Motor neuron (in vitro differentiated cells): Measurements from ENCODE around the gene MYL2. TPM values are rescaled to one million over a fixed set of nuclear protein-coding genes. Genes with fewer than 3 reads are reported as not detected.
"Not testable (repeated sequence)": the region's sequence is repeated elsewhere in the genome, so short reads cannot be mapped to it uniquely, and the experiment has no call there.

Experiments used
- ATAC-seq, 8 experiments: fragments of 200-7000 bp; cut with Tn5 transposase; replicated peaks in 6 of 8; 2 replicates each; pipeline ENCODE4 v1.8.0; 2021; ENCODE audit warnings: mild to moderate bottlenecking in 8 of 8, moderate library complexity in 8 of 8
- H3K27ac ChIP-seq, 2 donors: fragments of 250-450 bp; sonication (Bioruptor Pico); 2 replicates each; pipeline ENCODE4 v1.9.0; 2021; ENCODE audit warnings: antibody characterized with exemption in 2 of 2, mild to moderate bottlenecking in 2 of 2, moderate library complexity in 1 of 2
- H3K4me1 ChIP-seq, 2 donors: fragments of 250-450 bp; sonication (Bioruptor Pico); replicated peaks in 1 of 2; 2 replicates each; pipeline ENCODE4 v1.6.1; 2021; ENCODE audit warnings: antibody characterized with exemption in 2 of 2, mild to moderate bottlenecking in 2 of 2, moderate library complexity in 1 of 2
- H3K4me3 ChIP-seq, 5 donors: fragments of 250-450 bp; sonication (Bioruptor Pico); 2 replicates each; pipeline ENCODE4 v1.9.0; 2021; ENCODE audit warnings: antibody characterized with exemption in 5 of 5, mild to moderate bottlenecking in 5 of 5, moderate library complexity in 4 of 5
- WGBS, 10 experiments: fragments of 450-650 bp; shearing (Covaris generic); methylation state at CpG; one replicate each; pipeline ENCODE4 v1.0.0; 2022; 5-methylcytosine and 5-hydroxymethylcytosine counted together
- in situ Hi-C, 9 experiments: fragments of 400-800 bp; cut with MboI; loops; one replicate each; pipeline ENCODE4 v1.15.0; 2021; ENCODE audit warnings: low sequenced_read_pairs in 9 of 9, low pct_unique_long_range_greater_than_20kb in 2 of 9; ENCODE audit not compliant: unreplicated experiment in 9 of 9
- total RNA-seq, 8 experiments: library from RNA; unstranded; fragments of 300-600 nt; gene quantifications; 2 replicates each; pipeline versions ENCODE4 v1.2.3 to v1.2.4, GENCODE V29; 2022

Gene MYL2, protein sequence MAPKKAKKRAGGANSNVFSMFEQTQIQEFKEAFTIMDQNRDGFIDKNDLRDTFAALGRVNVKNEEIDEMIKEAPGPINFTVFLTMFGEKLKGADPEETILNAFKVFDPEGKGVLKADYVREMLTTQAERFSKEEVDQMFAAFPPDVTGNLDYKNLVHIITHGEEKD
- total RNA-seq: under 1 TPM in 1 of 8 experiments, not detected in 7; 0.62 TPM

DNA sequence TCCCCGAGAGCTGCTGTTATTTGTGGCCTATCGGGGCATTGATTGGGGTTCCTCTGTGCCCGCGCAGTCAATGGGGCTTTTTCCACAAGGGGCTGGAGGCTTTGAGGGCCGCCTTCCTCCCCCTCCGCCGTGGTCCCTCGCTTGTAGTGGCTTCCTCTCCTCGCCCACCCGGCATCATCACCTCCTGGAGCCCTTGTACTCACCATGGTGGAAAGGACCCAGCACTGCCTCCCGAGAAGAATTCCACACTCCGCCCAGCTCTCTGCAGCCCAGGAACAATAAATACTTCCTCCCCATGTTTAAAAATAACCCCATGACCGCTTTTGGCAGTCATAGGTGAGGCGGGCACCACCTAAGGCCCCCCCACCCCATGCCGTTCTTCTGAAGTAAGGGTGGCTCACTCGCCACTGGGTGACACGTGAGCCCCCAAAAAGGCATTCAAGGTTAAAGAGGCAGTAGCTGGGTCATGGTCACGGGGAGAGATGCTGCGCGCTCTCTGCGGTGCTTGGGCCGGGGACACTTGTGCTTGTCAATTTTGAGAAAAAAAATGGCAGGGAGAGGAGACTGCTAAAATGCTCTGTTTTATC lies at the start of gene MYL2:
Gene MYL2 (minus strand): TSS at position 256 of the 587 bp plus-strand sequence. CDS start 50 bp downstream, at position 206.
- in situ Hi-C loops: no loop called here
- no peak within 1 kb of the TSS for H3K27ac ChIP-seq
- no peaks in the 10 kb centered on the region for H3K4me1 ChIP-seq
- WGBS, 10 experiments: 38 to 91% (median 69%) methylated on average over 2 to 17 of the region's 22 CpGs; no CpG with 5 or more reads in 2 of the 10 experiments
- peak in 1 of 8 experiments; percentile 34 for ATAC-seq
- H3K4me3 ChIP-seq: no peak within 1 kb of the TSS

DNA sequence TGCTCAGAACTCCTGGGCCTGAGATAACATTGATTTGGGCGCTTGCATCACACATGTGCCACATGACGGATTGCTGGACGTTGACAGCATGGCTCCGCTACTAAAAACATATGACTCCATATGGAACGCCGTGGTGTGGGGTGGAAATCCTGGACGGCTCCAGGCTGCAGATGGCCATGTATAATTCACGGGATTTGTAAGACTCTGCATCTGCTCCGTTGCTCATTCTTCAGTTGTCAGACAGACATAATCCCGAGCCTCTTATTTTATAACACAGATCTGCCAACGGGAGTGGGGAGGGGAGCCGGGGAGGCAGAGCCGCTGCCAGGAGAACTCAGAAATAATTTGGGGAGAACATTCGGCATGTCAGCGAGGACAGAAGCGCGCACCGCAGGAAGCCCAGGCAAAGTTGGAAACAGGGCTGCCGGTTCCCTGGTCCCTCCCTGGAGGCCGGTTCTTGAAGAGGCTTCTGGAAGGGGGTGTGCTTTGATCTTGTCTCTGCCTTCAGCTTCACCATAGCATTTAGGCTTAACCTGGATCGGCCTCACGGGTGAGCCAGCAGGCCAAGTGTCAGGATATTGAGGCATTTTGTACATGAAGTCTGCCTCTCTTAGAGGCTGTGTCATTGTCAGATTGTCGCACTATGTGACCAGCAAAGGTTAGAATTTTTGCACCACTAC lies 45.8 kb upstream of the MYL2 start:
- in situ Hi-C loops: no loop called here
- WGBS, 10 experiments: 0 to 76% (median 20%) methylated on average over 1 to 17 of the region's 23 CpGs; no CpG with 5 or more reads in 3 of the 10 experiments

DNA sequence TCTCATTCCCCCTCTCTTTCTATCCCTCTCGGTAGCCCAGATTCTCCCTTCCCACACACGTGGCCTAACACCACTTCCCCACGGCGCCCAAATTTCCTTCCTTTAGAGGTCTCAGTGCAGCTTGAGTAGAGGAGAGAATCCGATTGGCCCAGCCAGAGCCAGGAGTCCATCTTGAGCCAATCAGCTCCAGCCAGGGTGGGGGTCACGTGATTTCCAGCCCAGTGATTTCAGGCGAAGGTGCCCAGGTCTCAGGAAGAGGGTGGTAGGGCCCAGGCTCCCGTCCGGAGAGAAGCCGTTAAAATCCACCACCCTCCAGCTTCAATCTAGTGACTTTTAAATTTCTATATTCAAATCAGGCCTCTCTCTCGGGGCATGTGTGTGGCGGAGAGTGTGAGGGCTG lies 45.2 kb upstream of the MYL2 start:
- peaks cover 6 to 11% of the 10 kb centered on the region in 2 donors for H3K4me1 ChIP-seq
- ATAC-seq: peak in 5 of 8 experiments; percentile 37 to 67 (median 55)
- WGBS, 10 experiments: 0 to 100% (median 68%) methylated on average over 1 to 8 of the region's 12 CpGs; no CpG with 5 or more reads in 4 of the 10 experiments
- in situ Hi-C loops: no loop called here
- H3K27ac ChIP-seq: peak overlapping the region in 1 of 2 donors; percentile 55
- H3K4me3 ChIP-seq: no peak overlapping the region

More for the DNA sequence above, 45.8 kb upstream of the MYL2 start:
- Histone ChIP-seq H3K27ac (peak overlapping the region in 1 of 2 donors; percentile 55), H3K4me1 (peaks cover 6 to 11% of the 10 kb centered on the region in 2 donors), H3K4me3 (no peak overlapping the region)
- peak in 7 of 8 experiments; percentile 18 to 97 (median 94) for ATAC-seq

DNA sequence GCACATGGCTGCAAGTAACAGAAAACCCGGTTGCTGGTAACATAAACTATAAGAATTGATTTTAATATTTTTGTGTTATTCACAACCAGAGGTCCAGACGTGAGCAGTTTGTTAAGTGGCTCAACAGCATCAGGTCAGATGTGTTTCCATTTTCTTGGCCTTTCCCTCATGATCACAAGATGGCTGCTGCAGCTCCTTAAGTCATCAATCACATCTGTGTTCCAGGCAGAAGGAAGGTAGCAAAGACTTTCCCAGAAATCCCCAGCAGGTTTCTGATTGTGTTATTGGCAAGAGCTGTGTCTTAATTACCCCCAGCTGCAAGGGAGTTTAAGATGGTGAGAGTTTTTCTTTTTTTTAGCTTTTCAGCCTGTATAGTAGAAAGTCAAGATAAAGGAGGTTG lies 40.4 kb upstream of the MYL2 start:
- Histone ChIP-seq H3K27ac (no peak overlapping the region), H3K4me3 (no peak overlapping the region), H3K4me1 (peaks cover under 1 to 3% of the 10 kb centered on the region in 2 donors)
- in situ Hi-C loops: no loop called here
- WGBS, 10 experiments: 0 to 100% (median 73%) methylated on average over 1 to 2 of the region's 2 CpGs; no CpG with 5 or more reads in 4 of the 10 experiments
- ATAC-seq: no peak

DNA sequence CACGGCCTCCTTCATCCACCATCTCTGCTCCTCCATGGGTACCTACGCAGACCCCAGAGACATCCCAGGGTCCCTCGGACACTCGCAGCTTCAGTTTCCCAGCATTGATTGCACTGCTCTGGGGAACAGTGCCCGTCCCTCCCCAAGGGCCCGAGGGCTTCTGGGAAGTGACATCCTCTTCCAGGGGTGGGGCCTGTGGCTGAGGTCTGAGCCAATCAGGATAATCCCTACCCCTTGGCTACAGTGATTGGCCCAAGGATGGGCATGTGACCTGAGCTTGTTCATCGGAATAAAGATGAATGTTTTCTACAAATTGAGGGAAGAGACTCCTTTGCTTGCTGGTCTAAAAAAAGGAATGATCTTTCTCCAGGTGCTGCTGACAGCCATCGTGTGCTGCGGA lies 37.3 kb upstream of the MYL2 start:
- Histone ChIP-seq H3K27ac (no peak overlapping the region), H3K4me1 (no peaks in the 10 kb centered on the region), H3K4me3 (no peak overlapping the region)
- 52 to 100% (median 64%) methylated on average over 1 to 9 of the region's 9 CpGs; no CpG with 5 or more reads in 3 of the 10 experiments for WGBS, 10 experiments
- peak in 6 of 8 experiments; percentile 23 to 100 (median 90) for ATAC-seq
- in situ Hi-C loops: no loop called here

DNA sequence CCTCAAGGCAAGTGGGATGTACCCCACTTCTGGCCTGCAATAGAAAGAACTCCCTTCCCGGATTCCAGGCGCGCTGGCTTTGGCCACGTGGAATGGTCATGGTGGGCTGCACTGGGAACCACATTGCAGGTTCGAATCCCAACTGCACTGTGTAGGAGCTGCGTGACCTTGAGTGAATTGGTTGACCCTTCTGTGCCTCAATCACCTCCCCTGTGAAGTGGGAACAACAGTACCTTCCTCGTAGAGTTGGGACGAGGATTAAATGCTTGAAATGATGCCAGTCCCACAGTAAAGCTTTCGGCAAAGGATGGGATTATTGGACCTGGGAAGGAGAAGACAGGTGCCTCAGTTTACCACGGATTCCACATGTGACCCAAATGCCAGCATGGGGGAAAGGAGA lies 36.8 kb upstream of the MYL2 start:
- no peak for ATAC-seq
- in situ Hi-C loops: no loop called here
- no peaks in the 10 kb centered on the region for H3K4me1 ChIP-seq
- 17 to 89% (median 80%) methylated on average over 1 to 4 of the region's 10 CpGs; no CpG with 5 or more reads in 5 of the 10 experiments for WGBS, 10 experiments
- no peak overlapping the region for H3K4me3 ChIP-seq
- no peak overlapping the region for H3K27ac ChIP-seq

DNA sequence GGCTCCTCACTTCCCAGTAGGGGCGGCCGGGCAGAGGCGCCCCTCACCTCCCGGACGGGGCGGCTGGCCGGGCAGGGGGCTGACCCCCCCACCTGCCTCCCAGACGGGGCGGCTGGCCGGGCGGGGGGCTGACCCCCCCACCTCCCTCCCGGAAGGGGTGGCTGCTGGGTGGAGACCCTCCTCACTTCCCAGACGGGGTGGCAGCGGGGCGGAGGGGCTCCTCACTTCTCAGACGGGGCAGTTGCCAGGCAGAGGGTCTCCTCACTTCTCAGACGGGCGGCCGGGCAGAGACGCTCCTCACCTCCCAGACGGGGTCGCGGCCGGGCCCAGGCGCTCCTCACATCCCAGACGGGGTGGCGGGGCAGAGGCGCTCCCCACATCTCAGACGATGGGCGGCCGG lies 30.5 kb upstream of the MYL2 start:
- in situ Hi-C loops, H3K4me3 ChIP-seq, ATAC-seq, H3K4me1 ChIP-seq, H3K27ac ChIP-seq: not testable (repeated sequence)
- WGBS, 10 experiments: no CpG with 5 or more reads among the region's 31 CpGs

DNA sequence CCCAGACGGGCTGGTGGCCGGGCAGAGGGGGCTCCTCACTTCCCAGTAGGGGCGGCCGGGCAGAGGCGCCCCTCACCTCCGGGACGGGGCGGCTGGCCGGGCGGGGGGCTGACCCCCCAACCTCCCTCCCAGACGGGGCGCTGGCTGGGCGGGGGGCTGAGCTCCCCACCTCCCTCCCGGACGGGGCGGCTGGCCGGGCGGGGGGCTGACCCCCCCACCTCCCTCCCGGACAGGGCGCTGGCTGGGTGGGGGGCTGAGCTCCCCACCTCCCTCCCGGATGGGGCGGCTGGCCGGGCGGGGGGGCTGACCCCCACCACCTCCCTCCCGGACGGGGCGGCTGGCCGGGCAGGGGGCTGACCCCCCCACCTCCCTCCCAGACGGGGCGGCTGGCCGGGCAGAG lies 30.1 kb upstream of the MYL2 start:
- ATAC-seq, H3K4me1 ChIP-seq, H3K4me3 ChIP-seq, H3K27ac ChIP-seq, in situ Hi-C loops: not testable (repeated sequence)
- no CpG with 5 or more reads among the region's 31 CpGs for WGBS, 10 experiments

DNA sequence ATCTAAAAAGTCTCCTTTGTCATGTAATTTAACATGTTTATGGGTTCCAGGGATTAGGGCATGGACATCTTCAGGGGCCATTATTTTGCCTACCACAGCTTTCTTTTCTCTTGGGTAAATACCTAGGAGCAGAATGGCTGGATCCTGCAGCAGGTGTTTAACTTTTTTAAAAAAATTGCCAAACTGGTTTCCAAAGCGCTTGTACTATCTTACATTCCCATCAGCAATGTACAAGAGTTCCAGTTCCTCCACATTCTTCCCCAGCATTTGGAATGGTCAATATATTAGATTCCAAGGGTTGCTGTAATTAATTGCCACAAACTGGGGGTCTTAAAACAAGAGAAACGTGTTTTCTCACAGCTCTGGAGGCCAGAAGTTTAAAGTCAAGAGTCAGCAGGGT lies 27.7 kb upstream of the MYL2 start:
- in situ Hi-C loops: loop anchor here in 5 of 9 experiments (25.0 kb wide), 1 partner anchor 364 kb away; no protein-coding TSS in a partner anchor
- no peak for ATAC-seq
- 0 to 67% (median 64%) methylated on average over 1 to 2 of the region's 2 CpGs; no CpG with 5 or more reads in 5 of the 10 experiments for WGBS, 10 experiments
- H3K4me1 ChIP-seq: no peaks in the 10 kb centered on the region
- no peak overlapping the region for H3K4me3 ChIP-seq
- H3K27ac ChIP-seq: no peak overlapping the region

DNA sequence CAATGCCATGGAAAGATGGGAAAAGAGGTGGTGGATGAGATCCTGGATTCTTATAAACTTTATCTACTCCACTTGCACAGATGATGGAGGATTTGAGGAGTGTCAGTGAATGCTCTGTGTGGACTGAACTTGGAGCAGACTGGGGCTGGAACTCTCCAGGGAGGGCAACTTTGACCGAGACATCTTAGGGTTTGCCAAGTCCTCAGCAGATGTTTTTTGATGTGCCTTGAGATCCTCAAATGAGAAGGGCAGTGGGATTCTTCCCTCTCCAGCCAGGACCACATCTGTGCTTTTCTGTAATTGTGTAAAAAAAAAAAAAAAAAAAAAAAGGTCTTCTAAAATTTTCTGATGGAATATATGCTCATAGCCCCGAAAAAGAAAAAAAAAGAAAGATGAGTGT lies 23.0 kb upstream of the MYL2 start:
- no peak overlapping the region for H3K27ac ChIP-seq
- no peak for ATAC-seq
- WGBS, 10 experiments: 0 to 75% (median 46%) methylated on average over 1 to 2 of the region's 2 CpGs; no CpG with 5 or more reads in 1 of the 10 experiments
- no peaks in the 10 kb centered on the region for H3K4me1 ChIP-seq
- H3K4me3 ChIP-seq: no peak overlapping the region
- in situ Hi-C loops: loop anchor here in 5 of 9 experiments (25.0 kb wide), 1 partner anchor 369 kb away; no protein-coding TSS in a partner anchor

DNA sequence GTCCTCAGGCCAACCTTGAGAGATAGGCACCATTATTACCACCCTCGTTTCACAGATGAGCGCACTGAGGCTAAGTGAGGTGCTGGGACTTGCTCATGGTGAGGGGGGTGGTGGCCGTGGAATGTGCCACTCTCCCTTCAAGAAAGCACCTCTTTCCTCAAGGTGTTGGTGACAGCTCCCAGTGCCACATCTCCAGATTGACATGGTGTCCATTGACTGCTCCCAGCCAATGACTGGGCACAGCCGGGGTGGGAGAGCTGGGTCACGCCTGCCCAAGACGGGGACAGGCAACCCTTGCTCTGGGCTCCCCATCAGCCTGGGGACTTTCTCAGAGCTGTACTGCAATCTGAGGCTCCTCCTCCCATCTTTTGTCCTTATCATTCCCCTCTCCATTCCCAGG lies 21.0 kb upstream of the MYL2 start:
- in situ Hi-C loops: loop anchor here in 5 of 9 experiments (25.0 kb wide), 1 partner anchor 371 kb away; no protein-coding TSS in a partner anchor

DNA sequence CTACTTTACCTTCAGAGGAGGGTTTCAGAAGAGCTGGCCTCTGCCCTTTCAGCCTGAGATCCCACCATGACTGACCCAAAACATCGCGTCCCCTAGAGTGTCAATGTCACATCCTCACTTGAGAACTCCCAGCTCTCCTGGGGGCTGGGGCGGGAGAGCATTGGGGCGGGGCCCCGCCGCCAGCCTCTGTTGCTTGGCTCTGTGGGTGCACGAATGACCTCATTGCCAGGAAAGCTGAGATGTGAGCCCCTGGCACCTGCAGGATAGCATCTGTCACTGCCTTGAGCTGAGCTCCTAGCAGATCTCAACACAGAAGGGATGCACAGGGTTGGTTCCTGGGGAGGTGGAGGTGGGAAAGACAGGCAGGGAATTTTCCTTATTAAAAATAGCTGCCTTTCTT lies 20.6 kb upstream of the MYL2 start:
- no peak overlapping the region for H3K27ac ChIP-seq
- ATAC-seq: no peak
- WGBS, 10 experiments: 74% methylated on average over 3 of the region's 7 CpGs; no CpG with 5 or more reads in 9 of the 10 experiments
- in situ Hi-C loops: loop anchor here in 5 of 9 experiments (25.0 kb wide), 1 partner anchor 371 kb away; no protein-coding TSS in a partner anchor
- H3K4me3 ChIP-seq: no peak overlapping the region
- H3K4me1 ChIP-seq: no peaks in the 10 kb centered on the region

More for the DNA sequence above, 21.0 kb upstream of the MYL2 start:
- 71 to 100% (median 80%) methylated on average over 1 to 4 of the region's 6 CpGs; no CpG with 5 or more reads in 5 of the 10 experiments for WGBS, 10 experiments
- no peak overlapping the region for H3K4me3 ChIP-seq
- no peak for ATAC-seq
- no peak overlapping the region for H3K27ac ChIP-seq
- no peaks in the 10 kb centered on the region for H3K4me1 ChIP-seq

DNA sequence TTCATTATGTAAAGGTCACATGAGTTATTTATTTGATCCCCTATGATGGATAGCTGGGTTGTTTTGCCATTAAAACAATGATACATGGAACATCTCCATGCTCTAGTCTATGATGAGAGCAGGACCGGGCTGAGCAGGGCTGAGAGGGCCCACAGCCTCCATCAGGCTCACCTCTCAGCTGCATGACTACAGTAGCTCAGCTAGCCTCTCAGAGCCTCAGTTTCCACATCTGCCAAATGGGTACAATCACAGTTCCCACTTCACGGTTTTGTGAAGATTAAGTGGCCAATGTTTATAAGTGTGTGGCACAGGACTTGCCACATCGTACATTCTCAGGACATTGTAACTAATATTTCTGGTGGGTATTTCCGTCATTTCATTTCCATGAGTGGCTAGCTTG lies 19.9 kb upstream of the MYL2 start:
- H3K4me3 ChIP-seq: no peak overlapping the region
- H3K4me1 ChIP-seq: no peaks in the 10 kb centered on the region
- WGBS, 10 experiments: 0 to 100% (median 72%) methylated on average over 1 to 2 of the region's 4 CpGs; no CpG with 5 or more reads in 5 of the 10 experiments
- H3K27ac ChIP-seq: no peak overlapping the region
- in situ Hi-C loops: loop anchor here in 5 of 9 experiments (25.0 kb wide), 1 partner anchor 372 kb away; no protein-coding TSS in a partner anchor
- ATAC-seq: no peak
